ENCODE measurements around the gene SMIM13. TPM values are rescaled to one million over a fixed set of nuclear protein-coding genes. Genes with fewer than 3 reads are reported as not detected.

SMIM13 gene
- total RNA-seq, 2 experiments from 2014 or later, result 13.9 to 19.0 TPM

DNA sequence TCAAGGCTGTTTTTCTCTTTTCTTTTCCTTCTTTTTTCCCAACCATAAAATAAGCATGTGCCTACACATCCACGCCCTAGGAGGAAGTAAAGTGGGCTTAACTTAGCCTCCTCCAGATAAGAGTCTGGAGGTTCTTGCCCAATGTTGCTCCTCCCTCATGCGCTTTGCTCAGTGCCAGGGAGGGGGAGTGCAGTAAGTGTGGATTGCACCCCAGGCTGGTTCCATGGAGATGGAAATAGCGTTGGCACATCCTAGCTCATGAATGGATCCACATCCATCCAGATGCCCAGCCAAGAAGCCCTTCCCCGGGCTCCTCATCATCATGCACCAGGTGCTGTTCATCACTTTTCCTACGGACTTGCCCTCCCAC is 80.6 kb downstream of the SMIM13 start:
- H4K20me1 ChIP-seq (ENCODE audit: insufficient read depth, low read length), result no peaks in the 10 kb centered on the region
- H2AFZ ChIP-seq (ENCODE audit: low read length), result no peak overlapping the region
- POLR2A ChIA-PET, result interaction anchor here (0.7 kb wide), 1 partner anchor 16 kb away, joined by 8 read pairs; no protein-coding TSS in a partner anchor
- no peak overlapping the region for H3K4me3 ChIP-seq (ENCODE audit: low read depth, low read length, poor library complexity, severe bottlenecking)
- no peaks in the 10 kb centered on the region for H3K36me3 ChIP-seq (ENCODE audit: insufficient read depth, low read length)
- no peak for DNase-seq (ENCODE audit: low spot score)
- no peaks in the 10 kb centered on the region for H3K79me2 ChIP-seq (ENCODE audit: insufficient read depth, low read depth, low read length)
- TF ChIP-seq EZH2phosphoT487 (IDR thresholded peaks at IDR 0.05; ENCODE audit: borderline replicate concordance, low read depth, low read length), result no peak
- TF ChIP-seq, protein P1, sequence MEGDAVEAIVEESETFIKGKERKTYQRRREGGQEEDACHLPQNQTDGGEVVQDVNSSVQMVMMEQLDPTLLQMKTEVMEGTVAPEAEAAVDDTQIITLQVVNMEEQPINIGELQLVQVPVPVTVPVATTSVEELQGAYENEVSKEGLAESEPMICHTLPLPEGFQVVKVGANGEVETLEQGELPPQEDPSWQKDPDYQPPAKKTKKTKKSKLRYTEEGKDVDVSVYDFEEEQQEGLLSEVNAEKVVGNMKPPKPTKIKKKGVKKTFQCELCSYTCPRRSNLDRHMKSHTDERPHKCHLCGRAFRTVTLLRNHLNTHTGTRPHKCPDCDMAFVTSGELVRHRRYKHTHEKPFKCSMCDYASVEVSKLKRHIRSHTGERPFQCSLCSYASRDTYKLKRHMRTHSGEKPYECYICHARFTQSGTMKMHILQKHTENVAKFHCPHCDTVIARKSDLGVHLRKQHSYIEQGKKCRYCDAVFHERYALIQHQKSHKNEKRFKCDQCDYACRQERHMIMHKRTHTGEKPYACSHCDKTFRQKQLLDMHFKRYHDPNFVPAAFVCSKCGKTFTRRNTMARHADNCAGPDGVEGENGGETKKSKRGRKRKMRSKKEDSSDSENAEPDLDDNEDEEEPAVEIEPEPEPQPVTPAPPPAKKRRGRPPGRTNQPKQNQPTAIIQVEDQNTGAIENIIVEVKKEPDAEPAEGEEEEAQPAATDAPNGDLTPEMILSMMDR (conservative IDR thresholded peaks at IDR 0.05; ENCODE audit: low read length), result no peak
- H3K4me2 ChIP-seq (ENCODE audit: low read length), result no peak overlapping the region
- no peaks in the 10 kb centered on the region for H3K4me1 ChIP-seq (ENCODE audit: insufficient read depth, low read length, poor library complexity, severe bottlenecking)
- H3K27ac ChIP-seq (ENCODE audit: low read depth, low read length, poor library complexity, severe bottlenecking), result no peak overlapping the region
- H3K9me3 ChIP-seq (ENCODE audit: low read length), result no peaks in the 10 kb centered on the region
- BruUV-seq (replicated peaks), result no TSS peak
- no peaks in the 10 kb centered on the region for H3K9me2 ChIP-seq (ENCODE audit: insufficient read depth, low read length)
- intact Hi-C loops (cut with micrococcal nuclease; ENCODE audit: unreplicated experiment), result loop anchor here (10.0 kb wide), 2 partner anchors 171 to 401 kb away; no protein-coding TSS in a partner anchor
- CTCF ChIA-PET (ENCODE audit: unreplicated experiment), result interaction anchor here (0.8 to 1.3 kb wide), 2 partner anchors 255 to 322 kb away, joined by 3 to 8 read pairs; no protein-coding TSS in a partner anchor

DNA sequence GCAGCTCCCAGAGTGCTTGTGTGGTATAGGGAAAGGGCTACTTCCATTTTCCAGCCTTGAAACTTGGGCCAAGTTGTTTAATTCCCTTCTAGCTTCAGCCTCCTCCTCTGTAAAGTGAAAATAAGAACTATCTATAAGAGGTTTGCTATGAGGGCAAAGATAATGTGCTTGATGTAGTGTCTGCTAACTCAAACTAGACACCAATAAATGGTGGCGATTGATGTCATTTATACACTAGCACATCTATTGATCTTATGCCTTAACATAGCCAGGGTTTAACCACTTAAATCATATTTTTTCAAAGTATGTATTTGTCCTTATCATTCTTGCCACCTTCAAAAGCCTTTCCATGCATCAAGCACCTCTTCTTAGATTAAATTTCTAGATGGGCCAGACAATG is 83.6 kb downstream of the SMIM13 start:
- CTCF ChIA-PET (ENCODE audit: unreplicated experiment), result no interaction called here
- intact Hi-C loops (cut with micrococcal nuclease; ENCODE audit: unreplicated experiment), result loop anchor here (10.0 kb wide), 2 partner anchors 168 to 398 kb away; no protein-coding TSS in a partner anchor
- POLR2A ChIA-PET, result interaction anchor here (0.7 to 0.9 kb wide), 2 partner anchors 66 to 319 kb away, joined by 3 to 4 read pairs; no protein-coding TSS in a partner anchor

GRCh38 chr6:11179088-11179418 is 85.4 kb downstream of the SMIM13 start:
- H3K9me3 ChIP-seq (ENCODE audit: low read length), result no peaks in the 10 kb centered on the region
- no peak overlapping the region for H3K4me3 ChIP-seq (ENCODE audit: low read depth, low read length, poor library complexity, severe bottlenecking)
- intact Hi-C loops (cut with micrococcal nuclease; ENCODE audit: unreplicated experiment), result loop anchor here (10.0 kb wide), 2 partner anchors 166 to 396 kb away; no protein-coding TSS in a partner anchor
- ChIA-PET CTCF (ENCODE audit: unreplicated experiment) (no interaction called here), POLR2A (no interaction called here)
- DNase-seq (ENCODE audit: low spot score), result no peak
- H3K36me3 ChIP-seq (ENCODE audit: insufficient read depth, low read length), result no peaks in the 10 kb centered on the region
- H4K20me1 ChIP-seq (ENCODE audit: insufficient read depth, low read length), result no peaks in the 10 kb centered on the region
- no peak for TF ChIP-seq EZH2phosphoT487 (IDR thresholded peaks at IDR 0.05; ENCODE audit: borderline replicate concordance, low read depth, low read length)
- TF ChIP-seq, protein P1 (conservative IDR thresholded peaks at IDR 0.05; ENCODE audit: low read length), result no peak
- H3K27ac ChIP-seq (ENCODE audit: low read depth, low read length, poor library complexity, severe bottlenecking), result no peak overlapping the region
- no peak overlapping the region for H3K4me2 ChIP-seq (ENCODE audit: low read length)
- no peaks in the 10 kb centered on the region for H3K4me1 ChIP-seq (ENCODE audit: insufficient read depth, low read length, poor library complexity, severe bottlenecking)
- H2AFZ ChIP-seq (ENCODE audit: low read length), result no peak overlapping the region
- BruUV-seq (replicated peaks), result no TSS peak
- H3K9me2 ChIP-seq (ENCODE audit: insufficient read depth, low read length), result no peaks in the 10 kb centered on the region
- H3K79me2 ChIP-seq (ENCODE audit: insufficient read depth, low read depth, low read length), result no peaks in the 10 kb centered on the region

More for the DNA sequence above, 83.6 kb downstream of the SMIM13 start:
- H3K4me2 ChIP-seq (ENCODE audit: low read length), result no peak overlapping the region
- no peak for DNase-seq (ENCODE audit: low spot score)
- H3K4me1 ChIP-seq (ENCODE audit: insufficient read depth, low read length, poor library complexity, severe bottlenecking), result no peaks in the 10 kb centered on the region
- H2AFZ ChIP-seq (ENCODE audit: low read length), result no peak overlapping the region
- no peaks in the 10 kb centered on the region for H3K9me2 ChIP-seq (ENCODE audit: insufficient read depth, low read length)
- H3K79me2 ChIP-seq (ENCODE audit: insufficient read depth, low read depth, low read length), result no peaks in the 10 kb centered on the region
- H3K36me3 ChIP-seq (ENCODE audit: insufficient read depth, low read length), result no peaks in the 10 kb centered on the region
- no peak overlapping the region for H3K4me3 ChIP-seq (ENCODE audit: low read depth, low read length, poor library complexity, severe bottlenecking)
- H3K9me3 ChIP-seq (ENCODE audit: low read length), result no peaks in the 10 kb centered on the region
- no peaks in the 10 kb centered on the region for H4K20me1 ChIP-seq (ENCODE audit: insufficient read depth, low read length)
- H3K27ac ChIP-seq (ENCODE audit: low read depth, low read length, poor library complexity, severe bottlenecking), result no peak overlapping the region
- BruUV-seq (replicated peaks), result no TSS peak
- no peak for TF ChIP-seq EZH2phosphoT487 (IDR thresholded peaks at IDR 0.05; ENCODE audit: borderline replicate concordance, low read depth, low read length)
- TF ChIP-seq, protein P1 (conservative IDR thresholded peaks at IDR 0.05; ENCODE audit: low read length), result no peak

Data from OCI-LY7 (cell line).